GM21723 (cell line): ENCODE results near the gene SLC7A5.

Source experiments
- ATAC-seq: cut with Tn5 transposase; IDR thresholded peaks from one replicate; pipeline ENCODE4 v1.9.1; 2021; ENCODE audit warnings: mild to moderate bottlenecking, moderate library complexity; ENCODE audit not compliant: unreplicated experiment

SLC7A5 gene

DNA sequence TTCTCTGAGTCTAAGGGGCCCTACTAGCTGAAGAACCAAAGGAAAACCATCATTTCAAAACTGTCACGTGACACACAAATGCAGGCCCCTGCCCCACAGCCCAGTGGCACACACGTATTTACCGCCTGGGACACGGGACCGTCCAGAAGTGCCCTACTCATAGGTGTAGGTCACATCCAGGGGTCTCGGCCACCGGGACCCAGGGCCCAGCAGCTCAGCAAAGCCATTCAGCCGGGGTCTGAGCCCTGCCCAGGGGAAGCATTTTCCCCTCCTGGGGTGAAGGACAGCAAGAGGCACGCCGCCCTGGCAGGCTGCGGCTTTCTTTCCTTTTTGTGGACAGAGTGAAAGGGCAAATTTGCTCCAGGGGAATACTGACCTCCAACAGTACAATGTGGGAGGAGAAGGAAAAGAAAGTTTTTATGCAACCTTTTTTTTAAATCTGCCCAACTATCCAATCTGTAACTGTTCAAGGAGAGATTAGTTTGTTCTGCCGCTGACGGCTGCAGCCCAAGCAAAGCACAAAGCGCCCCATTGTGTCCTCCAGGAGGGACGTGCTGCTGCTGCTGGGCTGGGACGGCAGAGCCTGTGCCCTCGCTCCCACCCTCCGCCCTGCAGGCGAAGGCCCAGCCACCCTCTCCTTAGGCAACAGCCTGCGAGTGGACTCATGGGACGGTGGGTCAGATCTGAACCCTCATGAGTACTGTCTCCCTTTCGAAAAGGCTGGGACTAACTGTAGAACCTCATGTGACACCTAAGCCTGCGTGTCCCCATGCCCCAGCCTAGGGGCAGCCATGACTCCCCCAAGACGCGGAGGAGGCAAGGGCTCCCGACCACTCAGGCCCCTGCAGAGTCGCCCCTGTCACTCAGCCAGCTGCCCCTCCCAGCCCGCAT is 21.3 kb downstream of the SLC7A5 start:
- no peak for ATAC-seq

DNA sequence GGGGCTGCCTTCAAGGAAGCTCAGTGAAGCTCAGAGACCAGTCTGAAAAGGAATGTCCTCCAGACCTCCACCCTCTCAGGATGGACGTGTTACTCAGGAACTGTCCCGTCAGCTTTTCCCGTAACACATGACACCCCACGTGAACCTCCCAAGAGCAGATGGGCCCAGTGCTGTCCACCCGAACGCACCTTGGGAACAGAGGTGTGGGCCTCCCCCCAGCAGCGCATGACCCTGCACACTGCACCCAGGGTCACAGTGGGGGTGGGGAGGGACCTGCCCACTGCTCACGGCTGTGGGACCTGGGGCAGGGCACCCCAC is 21.9 kb downstream of the SLC7A5 start:
- ATAC-seq: no peak

DNA sequence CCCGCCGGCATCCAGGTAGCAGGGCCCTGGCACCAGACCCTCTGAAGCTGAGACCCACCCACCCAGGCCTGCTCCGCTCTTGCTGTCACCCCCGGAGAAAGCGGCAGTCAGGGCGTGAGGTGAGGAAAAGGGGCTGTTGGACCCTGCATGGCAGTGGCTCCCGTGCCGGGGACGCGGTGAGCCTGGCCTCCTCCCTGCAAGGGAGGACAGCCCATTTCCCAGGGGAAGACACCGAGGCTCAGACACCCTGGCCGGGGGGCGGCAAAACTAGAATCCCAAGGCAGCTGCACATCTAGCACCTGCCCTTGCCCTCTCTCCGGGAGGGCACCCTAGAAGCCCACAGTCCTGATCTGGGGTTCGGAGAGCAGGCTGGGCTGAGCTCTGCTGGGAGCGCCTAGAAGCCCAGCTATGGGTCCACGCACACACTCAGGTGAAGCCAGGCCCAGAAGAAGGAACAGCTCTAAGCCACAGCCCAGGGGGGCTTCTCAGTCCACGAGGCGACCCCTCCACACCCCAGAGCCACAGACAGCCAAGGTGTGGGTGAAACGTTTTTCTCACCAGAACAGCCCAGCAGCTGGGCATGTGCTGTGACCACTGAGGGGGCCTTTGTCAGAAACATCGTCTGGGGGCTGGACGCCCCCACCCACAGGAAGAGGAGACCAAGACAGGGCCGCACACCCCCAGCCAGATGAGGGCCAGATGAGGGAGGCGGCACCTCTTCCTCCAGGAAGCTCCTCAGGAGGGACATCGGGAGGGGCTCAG is 22.4 kb downstream of the SLC7A5 start:
- no peak for ATAC-seq

DNA sequence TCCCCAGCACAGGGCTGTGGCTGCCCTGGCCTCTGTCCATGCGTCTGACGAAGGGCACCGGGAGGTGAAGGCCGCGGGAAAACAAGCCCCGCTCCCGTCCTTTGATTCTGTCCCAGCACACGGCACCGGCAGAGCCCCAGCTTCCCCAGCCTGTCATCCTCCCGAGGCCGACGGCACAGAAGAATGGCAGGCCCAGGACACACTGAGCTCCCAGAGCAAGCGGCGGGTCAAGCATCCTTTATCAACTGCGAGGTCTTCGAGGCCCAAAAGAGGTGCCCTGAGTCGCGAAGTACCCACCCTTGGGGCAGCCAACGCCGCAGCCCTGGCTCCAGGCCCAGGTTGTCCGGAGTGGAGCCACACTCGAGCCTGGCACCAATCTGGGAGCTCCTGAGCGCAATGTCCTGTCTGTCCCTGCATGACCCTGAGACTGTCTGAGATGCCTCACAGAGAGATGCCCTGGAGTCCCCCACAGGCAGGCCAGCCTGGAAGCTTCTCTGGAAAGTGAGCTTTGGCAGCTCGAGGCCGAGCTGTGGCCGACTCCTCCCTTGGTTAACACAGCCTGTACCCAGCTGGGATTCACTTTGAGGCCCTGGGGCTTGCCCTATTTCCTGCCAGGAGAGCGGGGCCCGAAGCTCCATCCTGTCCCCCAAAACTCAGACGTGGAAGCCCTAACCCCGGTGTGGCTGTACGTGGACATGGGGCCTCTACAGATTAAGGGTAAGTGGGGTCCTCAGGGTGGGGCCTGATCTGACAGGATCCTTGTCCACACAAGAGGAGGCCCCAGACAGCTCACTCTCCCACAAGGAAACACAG is 23.3 kb downstream of the SLC7A5 start:
- ATAC-seq: no peak

DNA sequence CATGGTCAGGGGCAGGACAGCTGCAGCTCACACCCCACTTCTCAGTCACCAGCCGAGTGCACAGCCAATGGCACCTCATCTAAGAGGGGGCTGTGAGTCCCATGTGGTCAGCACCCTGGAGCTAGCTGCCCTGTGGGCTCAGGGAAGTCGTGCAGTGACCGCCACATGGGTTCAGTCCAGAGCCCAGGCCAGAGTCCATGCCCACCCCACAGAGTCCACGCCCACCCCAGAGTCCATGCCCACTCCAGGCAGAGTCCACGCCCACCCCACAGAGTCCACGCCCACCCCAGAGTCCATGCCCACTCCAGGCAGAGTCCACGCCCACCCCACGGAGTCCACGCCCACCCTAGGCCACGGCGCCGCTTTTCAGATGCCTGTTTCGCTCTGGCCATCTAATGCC is 24.1 kb downstream of the SLC7A5 start:
- no peak for ATAC-seq

DNA sequence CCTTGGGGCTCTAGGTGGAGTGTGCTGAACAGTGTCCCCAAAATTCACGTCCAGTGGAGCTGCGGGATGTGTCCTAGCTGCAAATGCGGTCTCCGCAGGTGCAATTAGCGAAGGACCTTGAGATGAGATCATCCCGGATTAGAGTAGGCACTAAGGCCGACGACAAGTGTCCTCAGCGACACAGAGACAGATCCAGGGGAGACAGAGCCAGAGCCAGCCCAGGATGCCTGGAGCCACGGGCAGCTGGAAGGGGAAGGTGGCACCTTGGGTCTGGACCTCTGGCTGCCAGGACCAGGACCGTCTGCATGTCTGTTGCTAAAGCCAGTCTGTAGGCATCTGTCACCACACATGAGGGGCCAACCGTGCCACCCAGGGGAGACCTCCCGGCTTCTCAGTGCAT is 24.5 kb downstream of the SLC7A5 start:
- ATAC-seq: no peak

DNA sequence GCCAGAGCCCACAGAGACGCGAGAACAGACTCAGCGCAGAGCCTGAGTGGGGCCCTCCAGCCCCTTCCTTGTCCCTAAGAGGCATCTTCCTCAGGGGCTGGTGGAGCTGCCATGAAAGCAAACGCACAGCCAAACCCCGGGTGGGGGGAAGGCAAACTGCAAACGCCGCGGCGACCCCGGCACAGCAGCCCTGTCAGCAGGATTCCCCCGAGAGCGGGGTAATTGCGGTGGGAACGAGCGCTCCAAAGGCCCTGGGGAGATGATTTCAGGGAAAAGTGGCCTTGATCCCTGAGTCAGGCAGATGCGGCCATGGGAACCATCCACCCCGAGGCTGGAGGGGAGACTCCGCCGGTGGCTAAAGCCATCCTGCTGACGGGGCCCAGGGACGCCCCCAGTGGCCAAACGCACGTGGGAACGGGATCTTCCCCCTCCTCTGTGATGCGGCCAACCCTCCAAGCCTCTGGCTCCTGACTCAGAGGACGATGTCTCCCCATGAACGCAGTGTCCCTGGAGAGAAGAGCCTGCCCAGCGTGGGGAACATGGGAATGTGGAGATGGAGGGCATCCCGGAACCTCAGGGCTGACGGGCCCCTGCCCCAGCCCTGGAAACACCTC is 25.1 kb downstream of the SLC7A5 start:
- no peak for ATAC-seq

DNA sequence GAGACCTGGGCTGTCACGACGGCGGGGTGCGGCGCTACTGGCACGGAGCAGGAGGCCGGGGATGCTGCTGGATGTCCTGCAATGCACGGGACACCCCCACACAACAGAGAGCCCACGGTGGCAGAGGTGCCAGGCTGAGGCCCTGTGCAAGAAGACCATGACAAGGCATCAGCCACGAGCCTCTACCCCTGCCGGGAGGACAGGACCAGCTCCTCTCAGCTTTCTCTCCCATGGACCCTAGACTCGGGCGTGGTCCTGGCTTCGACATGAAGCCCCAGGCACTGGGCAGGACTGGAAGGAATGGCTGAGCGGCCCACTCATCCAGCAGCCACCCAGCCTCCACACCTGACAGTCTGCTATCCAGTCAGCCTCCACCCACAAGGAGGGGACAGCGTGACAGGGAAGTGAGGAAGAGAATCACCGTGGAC is 25.6 kb downstream of the SLC7A5 start:
- ATAC-seq: no peak

DNA sequence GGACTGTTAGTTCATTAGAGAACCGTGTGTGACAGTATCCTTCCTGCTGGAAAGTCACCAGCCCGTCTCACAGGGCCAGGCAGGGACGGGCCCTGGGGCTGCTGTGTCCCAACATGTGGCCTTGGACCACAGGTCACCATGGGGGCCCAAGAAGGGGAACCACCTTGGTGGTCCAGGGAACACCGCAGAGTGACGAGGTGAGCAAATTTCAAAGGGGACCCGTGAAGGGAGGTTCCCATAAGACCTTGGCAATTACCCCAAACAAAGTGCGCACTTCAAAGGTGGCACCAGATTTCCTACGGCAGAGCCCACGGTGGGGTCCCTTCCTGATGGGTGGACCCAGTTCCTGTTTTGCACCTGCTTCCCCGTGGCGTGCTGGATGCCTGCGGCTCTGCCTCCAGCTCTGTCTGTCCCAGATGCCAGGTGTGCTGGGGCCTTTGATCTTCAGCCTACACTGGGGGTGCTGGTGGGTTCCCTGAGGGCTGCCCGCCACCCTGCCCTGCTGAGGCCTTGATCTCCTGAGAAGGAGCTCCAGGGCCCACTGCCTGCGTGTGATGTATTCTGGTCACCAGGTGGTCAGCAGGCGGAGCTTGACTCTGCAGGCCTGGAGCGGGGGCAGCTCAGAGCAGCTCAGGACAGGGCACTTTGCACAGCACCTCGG is 27.0 kb downstream of the SLC7A5 start:
- ATAC-seq: no peak

DNA sequence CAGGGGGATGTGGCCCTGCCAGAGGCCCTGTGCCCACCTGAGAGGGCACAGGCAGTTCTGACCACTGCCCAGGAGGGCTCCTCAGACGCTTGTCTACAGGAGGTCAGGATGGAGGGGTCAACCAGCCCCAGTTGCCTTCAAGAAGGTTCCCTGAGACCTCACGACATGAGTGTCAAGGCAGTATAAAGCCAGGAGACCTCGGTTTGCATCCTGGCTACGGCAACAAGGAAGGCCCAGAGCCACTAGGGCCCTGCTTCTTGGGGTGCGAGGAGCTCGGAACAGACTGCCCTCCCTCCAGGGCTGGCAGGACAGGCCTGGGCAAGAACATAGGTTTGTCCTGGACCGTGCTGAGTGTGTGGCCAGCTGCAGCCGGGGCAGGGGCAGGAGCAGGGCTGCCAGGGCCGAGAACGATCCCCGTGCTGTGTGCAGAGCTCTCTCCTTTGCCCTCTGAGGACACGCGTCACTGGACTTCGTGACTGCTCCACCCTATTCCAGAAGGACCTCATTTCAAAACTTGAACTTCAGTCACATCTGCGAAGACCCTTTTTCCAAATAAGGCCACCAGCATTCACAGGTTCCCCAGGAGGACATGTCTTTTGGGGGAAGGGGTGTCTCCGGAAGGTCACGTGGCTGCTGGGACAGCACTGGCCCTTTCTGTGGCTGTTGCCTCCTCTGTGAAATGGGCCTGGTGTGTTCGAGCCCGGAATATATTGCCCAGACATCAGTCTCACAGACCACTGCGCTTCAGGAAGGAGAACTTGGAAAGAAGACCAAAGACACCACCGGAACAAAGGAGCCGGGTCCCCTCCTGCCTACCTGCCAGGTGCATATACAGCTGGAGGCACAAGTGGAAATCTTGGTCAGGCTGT is 27.7 kb downstream of the SLC7A5 start:
- no peak for ATAC-seq

DNA sequence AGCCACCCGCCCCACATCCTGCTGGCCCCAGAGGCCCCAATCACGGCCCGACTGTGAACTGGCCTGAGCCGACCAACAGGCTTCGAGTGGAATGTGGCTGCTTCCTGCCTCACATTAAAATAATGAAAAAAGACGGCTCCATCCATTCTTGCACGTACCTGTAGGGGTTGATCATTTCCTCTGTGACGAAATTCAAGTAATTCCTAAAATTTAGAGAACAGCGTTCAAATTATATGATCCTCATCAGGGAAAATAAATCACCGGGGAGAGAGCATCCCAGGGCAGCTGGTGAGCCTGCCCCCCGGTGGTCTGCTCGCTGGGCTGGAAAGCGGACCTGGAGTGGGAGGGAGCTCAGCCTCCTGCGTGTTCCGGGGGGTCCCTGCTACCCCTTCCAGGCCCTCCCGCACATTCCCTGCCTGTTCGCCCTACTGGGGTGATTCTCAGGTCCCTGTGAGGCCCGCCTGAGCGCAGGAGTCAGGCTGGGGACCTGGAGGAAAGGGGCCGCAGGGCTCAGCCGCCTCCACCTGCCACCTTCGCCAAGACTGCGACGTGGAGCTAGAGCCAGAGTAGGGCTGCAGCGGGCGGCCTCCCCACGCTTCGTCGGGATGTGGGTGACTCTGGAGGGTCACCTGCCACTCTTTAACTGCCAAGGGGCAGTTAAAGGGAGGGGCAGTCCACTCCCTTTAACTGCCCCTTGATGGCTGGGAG is 28.9 kb downstream of the SLC7A5 start:
- ATAC-seq: no peak

DNA sequence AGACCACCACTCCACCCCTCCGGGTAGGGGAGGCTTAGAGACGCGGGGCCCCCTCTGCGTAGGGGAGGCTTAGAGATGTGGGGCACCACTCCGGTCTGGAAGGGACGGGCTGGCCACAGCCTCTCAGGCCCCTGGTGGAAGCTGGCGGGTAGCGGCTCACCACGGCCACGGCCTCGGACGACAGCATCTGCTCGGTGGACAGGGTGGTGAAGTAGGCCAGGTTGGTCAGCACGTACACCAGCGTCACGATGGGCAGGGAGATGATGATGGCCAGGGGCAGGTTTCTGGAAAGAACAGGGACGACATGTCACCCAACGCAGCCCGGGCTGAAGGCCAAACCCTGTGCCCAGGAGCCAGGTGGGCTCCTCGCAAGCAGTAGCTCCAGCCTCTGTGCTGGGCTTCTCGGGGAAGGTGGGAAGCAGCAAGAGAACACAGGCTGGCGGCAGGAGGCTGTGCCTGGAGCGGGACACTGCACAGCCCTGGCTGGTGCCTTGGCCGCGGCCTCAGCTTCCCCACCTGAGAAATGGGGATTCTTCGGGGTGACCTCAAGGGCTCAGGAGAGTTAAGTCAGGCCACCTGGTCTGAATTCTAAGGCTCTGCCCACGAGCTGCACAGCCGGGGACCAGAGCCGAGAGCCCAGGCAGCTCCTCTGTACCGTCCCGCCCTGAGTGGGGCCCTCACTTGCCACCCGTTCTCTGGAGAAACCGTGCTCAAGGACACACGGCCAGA is 29.6 kb downstream of the SLC7A5 start:
- no peak for ATAC-seq

DNA sequence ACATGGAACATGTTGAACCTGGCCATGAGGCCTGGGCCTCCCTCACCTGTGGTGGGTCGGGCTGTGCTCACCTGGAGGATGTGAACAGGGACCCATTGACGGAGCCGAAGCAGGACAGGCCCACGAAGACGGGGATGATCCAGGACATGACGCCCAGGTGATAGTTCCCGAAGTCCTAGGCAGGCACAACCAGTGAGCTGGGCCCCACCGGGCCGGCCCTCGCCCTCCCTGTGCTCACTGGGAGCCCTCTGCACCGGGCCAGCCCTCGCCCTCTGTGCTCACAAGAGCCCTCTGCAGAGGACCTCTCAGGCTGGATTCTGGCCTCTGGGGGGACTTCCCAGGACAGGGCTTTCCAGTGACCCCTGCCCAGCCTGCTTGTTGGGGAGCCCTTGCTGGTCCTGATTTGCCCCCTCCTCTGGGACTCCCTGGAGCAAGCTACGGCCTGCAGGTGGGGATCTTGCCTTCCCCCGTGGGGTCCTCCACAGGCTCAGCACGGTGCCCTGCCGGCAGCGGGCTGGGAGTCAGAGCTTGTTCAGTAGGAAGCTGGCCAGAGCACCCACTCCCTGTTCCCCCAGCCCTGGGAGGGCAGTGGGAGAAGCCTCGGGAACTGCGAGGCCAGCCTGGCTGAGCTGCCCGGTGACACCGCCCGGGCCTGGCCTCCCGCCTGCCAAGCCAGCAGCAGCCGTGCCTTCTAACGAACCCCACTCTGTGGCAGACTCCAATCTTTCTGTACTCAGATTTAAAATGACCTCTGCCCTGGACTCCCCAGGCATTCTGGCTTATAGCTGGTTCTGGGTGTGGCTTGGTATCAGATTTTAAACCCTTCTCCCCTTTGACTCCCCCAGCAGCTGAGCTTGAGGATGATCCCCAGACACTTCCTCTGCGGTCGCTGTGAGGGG is 30.4 kb downstream of the SLC7A5 start:
- no peak for ATAC-seq

DNA sequence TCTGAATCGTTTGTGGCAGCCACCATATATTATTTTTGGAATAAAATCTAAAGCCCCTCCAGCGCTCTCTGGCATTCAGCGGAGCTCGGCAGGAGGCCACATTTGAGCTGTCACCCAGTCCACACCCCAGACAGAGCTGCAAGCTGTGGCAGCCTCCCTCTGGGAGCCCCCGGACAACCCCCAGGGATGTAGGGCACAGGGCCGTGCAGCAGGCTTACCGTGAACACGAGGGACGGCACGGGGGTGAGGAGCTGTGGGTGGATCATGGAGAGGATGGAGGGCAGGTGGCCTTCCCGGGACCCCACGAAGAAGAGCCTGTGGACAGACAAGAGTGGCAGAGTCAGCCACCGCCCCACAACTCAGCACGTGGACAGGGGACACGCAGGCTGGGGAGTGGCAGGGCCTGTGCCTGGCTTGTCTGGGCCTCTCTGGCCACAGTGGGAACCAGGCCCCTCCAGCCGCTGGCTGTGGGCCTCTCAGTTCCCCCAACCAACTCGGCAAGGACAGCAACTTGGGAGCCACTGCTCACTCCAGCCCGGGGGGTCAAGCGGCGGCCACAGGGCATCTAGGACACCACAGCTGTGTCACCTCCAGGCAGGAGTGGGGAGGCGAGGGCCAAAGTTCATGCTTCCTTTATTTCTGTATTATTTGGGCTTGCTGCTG is 31.5 kb downstream of the SLC7A5 start:
- no peak for ATAC-seq

DNA sequence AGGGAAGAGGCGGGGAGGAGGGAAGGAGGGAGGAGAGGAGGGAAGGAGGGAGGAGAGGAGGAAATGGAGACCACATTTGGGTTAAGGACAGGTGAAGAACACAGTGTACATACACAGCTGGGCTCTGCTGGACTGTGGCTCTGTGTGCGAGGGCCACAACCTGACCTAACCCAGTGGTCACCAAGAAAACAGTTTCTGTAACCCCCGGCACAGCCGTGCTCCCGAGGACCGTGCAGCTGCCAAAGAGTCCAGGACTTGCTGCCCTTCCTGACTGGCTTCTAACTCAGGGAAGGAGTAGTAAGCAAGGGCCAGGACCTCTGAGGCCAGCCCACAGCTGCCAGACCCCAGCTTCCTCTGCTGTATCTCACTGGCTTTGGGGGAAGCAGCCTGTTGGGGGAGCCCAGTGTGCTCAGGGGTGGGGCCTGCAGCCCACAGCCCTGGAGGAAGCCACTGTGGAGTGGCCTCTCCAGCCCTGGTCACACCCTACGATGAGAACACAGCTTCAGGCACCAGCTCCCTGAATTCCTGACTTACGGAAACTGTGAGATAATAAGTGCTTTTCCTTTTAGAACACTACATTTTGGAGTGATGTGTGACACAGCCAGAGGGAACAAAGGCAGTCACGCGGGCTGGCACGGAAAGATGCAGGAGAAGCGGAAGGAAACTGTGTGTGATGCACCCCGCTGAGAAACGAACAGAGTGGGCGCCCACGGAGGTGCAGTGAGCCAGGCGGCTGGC is 32.3 kb downstream of the SLC7A5 start:
- no peak for ATAC-seq

DNA sequence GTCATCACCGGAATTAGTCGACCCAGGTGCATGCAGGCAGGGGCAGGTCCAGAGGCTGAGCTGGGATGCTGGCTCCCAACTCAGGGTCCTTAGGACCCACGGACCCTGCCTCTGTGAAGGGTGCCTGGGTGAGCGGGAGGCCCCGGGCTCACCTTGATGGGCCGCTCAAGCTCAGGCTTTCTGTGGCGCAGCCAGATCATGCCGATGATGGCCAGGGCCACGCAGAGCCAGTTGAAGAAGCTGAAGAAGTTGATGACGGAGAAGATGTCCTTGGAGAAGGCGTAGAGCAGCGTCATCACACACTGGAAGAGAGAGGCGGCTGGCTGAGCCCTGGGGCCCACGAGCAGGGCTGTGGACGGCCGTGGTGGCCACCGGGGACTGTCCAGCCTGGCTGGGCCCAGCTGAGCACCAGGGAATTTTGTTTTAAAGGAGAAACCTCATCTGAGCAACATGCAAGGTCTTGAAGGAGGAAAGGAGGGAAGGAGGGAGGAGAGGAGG is 32.9 kb downstream of the SLC7A5 start:
- ATAC-seq: no peak
